BJ (cell line): Measurements from ENCODE around the gene ZFX. TPM values are rescaled to one million over a fixed set of nuclear protein-coding genes. Genes with fewer than 3 reads are reported as not detected.

ENCODE experiments used
- CTCF ChIA-PET: fragments of 350-600 bp; formaldehyde crosslinking; extraction: SDS; loops from one replicate; lab custom pipeline; 2021; ENCODE audit warnings: antibody characterized with exemption, inconsistent platforms; lab: Yijun Ruan, JAX
- POLR2A ChIA-PET: fragments of 300-600 bp; sonication (Branson Sonifier 250); formaldehyde crosslinking; extraction: SDS; loops from one replicate; lab custom pipeline; 2021; ENCODE audit warnings: antibody characterized with exemption; lab: Charles Lee
- DNase-seq: peaks from one replicate; pipeline ENCODE4 v3.0.0-alpha.2; 2011; ENCODE audit warnings: low read depth
- H3K27me3 ChIP-seq: 2 replicates; pipeline ENCODE4 v1.6.0; 2011; ENCODE audit warnings: low read length; ENCODE audit not compliant: control insufficient read depth, insufficient read depth
- H3K36me3 ChIP-seq: 2 replicates; pipeline ENCODE4 v1.5.1; 2011; ENCODE audit warnings: low read length; ENCODE audit not compliant: control insufficient read depth, insufficient read depth
- H3K4me3 ChIP-seq: 2 replicates; pipeline ENCODE4 v1.5.1; 2011; ENCODE audit warnings: low read depth, mild to moderate bottlenecking, control low read depth, low read length
- CTCF ChIP-seq: IDR thresholded peaks from 2 replicates; pipeline ENCODE4 v1.5.1; 2011; ENCODE audit warnings: low read depth, mild to moderate bottlenecking, control low read depth, inconsistent platforms, low read length, moderate library complexity; ENCODE audit not compliant: insufficient read depth
- polyA plus RNA-seq: library from polyadenylated mRNA; depleted of rRNA; stranded (reverse); fragments of >200 nt; gene quantifications from 2 replicates; pipeline ENCODE4 v1.2.3, GENCODE V29; 2011

The ZFX gene
- polyA plus RNA-seq, 1 experiment: 12.5 TPM

GRCh38 chrX:24147165-24147564, 2.4 kb upstream of the ZFX start:
- Histone ChIP-seq H3K4me3 (no peak overlapping the region), H3K36me3 (no peaks in the 10 kb centered on the region), H3K27me3 (no peaks in the 10 kb centered on the region)
- no peak for TF ChIP-seq CTCF
- DNase-seq: no peak
- POLR2A ChIA-PET: no interaction called here
- CTCF ChIA-PET: no interaction called here

DNA sequence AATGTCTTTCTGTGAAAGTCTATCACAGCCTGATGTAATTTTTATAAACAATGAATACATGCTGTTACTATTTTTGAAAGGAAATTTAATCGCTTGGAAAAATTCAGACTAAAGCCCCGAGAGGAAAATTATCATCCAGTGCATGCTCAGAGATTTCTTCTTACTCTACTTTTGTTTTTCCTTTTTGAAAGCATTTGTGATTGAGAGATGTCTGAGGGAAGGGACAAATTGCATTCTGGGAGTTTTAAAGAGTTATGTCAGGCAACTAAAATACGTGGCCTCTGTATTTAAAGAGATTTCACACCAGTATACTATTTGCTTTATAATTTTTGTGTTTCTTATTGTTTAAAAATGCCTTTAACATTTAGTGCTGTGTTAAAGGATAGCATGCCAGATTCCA, 1.4 kb upstream of the ZFX start:
- Histone ChIP-seq H3K36me3 (no peaks in the 10 kb centered on the region), H3K27me3 (no peaks in the 10 kb centered on the region), H3K4me3 (no peak overlapping the region)
- ChIA-PET POLR2A (no interaction called here), CTCF (no interaction called here)
- no peak for DNase-seq
- no peak for TF ChIP-seq CTCF

DNA sequence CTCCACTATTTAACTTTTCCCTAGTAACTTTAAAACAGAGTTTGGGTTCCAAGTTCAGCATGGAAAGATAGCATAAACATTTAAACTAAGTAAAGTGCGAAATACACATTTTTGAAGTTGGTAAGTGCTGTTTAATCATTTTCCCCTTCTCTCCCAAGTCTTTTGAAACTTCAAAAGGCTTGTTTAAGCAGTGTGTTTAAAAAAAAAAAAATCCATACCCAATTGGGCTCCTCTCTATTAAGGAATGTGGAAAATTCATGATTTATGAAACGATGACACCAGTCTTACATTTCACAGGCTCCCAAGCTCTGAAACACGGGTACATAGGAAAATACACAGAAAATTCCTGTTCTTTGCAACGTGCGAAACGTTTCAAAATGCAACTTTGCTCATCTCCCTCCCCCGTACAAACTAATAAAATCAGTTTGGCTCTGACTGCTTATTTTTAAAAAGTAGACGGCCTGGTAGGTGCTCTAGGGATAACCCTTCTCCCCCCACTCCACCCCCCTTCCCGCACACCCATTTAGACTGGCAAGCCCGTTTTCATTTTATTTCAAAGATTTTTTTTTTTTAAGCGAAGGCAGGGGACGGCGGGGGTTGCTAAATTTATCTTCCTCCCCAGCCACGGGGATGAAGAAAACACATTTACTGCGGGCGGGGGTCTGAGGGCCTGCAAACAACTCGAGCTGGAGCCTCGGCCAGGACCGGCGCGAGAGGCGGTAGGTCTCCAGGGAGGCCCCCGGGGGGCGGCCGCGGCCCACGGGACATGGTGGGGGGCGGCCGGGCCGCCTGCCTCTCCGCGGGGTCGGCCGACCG, 786 bp upstream of the ZFX start:
- Histone ChIP-seq H3K36me3 (no peaks in the 10 kb centered on the region), H3K4me3 (peak overlapping the region; percentile 73), H3K27me3 (no peaks in the 10 kb centered on the region)
- ChIA-PET CTCF (interaction anchor here (0.6 to 0.8 kb wide), 2 partner anchors 14 to 477 kb away, joined by 3 read pairs; no protein-coding TSS in a partner anchor), POLR2A (no interaction called here)
- TF ChIP-seq CTCF: no peak
- DNase-seq: peak; percentile 25

DNA sequence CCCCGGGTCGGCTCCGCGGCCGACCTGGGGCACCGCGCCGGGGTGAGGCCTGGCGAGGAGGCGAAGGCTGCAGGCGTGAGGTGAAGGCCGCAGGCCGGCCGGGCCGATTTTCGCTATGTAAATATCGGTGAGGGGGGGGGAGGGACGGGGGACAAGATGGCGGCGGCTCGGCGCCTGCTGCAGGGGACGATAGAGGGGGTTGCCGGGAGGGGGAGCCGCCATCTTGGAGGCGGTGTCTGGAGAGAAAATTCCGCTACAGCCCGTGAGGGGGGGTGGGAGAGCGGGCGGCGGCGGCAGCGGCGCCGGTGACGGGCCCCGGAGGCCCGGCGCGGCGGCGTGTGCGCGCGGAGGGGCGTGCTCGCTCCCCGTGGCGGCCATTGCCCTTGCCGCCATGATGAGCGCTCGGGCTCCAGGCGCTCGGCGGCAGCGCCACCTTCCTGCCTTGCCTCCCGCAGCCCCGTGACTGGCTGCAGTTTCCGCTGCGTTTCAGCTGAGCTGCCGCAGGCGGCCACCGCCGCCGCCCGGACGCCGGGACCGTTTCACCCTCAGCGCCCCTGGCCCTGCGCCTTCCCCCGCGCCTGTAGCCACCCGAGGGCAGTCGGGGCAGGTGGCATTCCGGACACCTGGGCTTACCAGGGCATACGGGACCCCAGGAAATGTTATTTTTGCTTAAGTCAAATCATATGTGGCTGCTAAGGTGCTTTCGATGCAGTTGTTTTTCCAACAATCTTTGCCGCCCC, 692 bp downstream of the ZFX start:
- CTCF ChIA-PET: no interaction called here

More for the DNA sequence above, 692 bp downstream of the ZFX start:
- DNase-seq: peak; percentile 18
- peak; percentile 13; the same call in 1 of the 2 replicates for TF ChIP-seq CTCF
- Histone ChIP-seq H3K36me3 (no peaks in the 10 kb centered on the region), H3K4me3 (peak overlapping the region; percentile 73), H3K27me3 (no peaks in the 10 kb centered on the region)
- POLR2A ChIA-PET: interaction anchor here (0.6 kb wide), 2 partner anchors 127 to 243 kb away, joined by 4 to 9 read pairs; no protein-coding TSS in a partner anchor
